GM23338 (cell line): ENCODE data around the gene DPPA4. TPM values are rescaled to one million over a fixed set of nuclear protein-coding genes. Genes with fewer than 3 reads are reported as not detected.

ENCODE experiments used
- ATAC-seq: fragments of 200-7000 bp; cut with Tn5 transposase; 3 replicates; pipeline ENCODE4 v1.9.1; 2020
- DNase-seq: peaks from one replicate; pipeline ENCODE4 v3.0.0-alpha.2; 2015; ENCODE audit warnings: low spot score
- H2AFZ ChIP-seq: fragments of 200-600 bp; sonication (generic); 2 replicates; pipeline ENCODE4 v1.8.0; 2016; ENCODE audit warnings: antibody characterized with exemption, mild to moderate bottlenecking, moderate library complexity
- H3F3A ChIP-seq: fragments of 200-600 bp; sonication (generic); replicated peaks from 2 replicates; pipeline ENCODE4 v1.8.0; 2017; ENCODE audit warnings: antibody characterized with exemption, mixed run types, low read depth
- H3K27ac ChIP-seq: fragments of 200-600 bp; sonication (generic); 2 replicates; pipeline ENCODE4 v1.6.1; 2016; ENCODE audit warnings: low read depth
- H3K27me3 ChIP-seq: fragments of 200-600 bp; sonication (generic); 2 replicates; pipeline ENCODE4 v1.8.0; 2016; ENCODE audit warnings: mild to moderate bottlenecking, mixed run types, moderate library complexity; ENCODE audit not compliant: insufficient read depth
- H3K36me3 ChIP-seq: fragments of 200-600 bp; sonication (generic); 2 replicates; pipeline ENCODE4 v1.8.0; 2016; ENCODE audit warnings: mild to moderate bottlenecking; ENCODE audit not compliant: insufficient read depth
- H3K4me1 ChIP-seq: fragments of 200-600 bp; sonication (generic); 2 replicates; pipeline ENCODE4 v1.8.0; 2016; ENCODE audit warnings: mild to moderate bottlenecking, moderate library complexity; ENCODE audit not compliant: insufficient read depth
- H3K4me2 ChIP-seq: fragments of 200-600 bp; sonication (generic); 2 replicates; pipeline ENCODE4 v1.7.1; 2017; ENCODE audit warnings: mixed run types
- H3K4me3 ChIP-seq: fragments of 200-600 bp; sonication (generic); 2 replicates; pipeline ENCODE4 v1.6.1; 2016; ENCODE audit warnings: mixed run types
- H3K79me2 ChIP-seq: fragments of 200-600 bp; sonication (generic); replicated peaks from 2 replicates; pipeline ENCODE4 v1.8.0; 2017; ENCODE audit warnings: mild to moderate bottlenecking; ENCODE audit not compliant: insufficient read depth
- H3K9me2 ChIP-seq: fragments of 200-600 bp; sonication (generic); 2 replicates; pipeline ENCODE4 v1.8.0; 2017; ENCODE audit not compliant: insufficient read depth
- H4K20me1 ChIP-seq: fragments of 200-600 bp; sonication (generic); replicated peaks from 2 replicates; pipeline ENCODE4 v1.8.0; 2017; ENCODE audit warnings: mild to moderate bottlenecking; ENCODE audit not compliant: insufficient read depth
- H3K27ac Mint-ChIP-seq: 2 replicates; pipeline ENCODE4 v1.8.0; 2020; ENCODE audit warnings: inconsistent platforms, mild to moderate bottlenecking, moderate library complexity, mixed read lengths
- H3K27me3 Mint-ChIP-seq: 3 replicates; pipeline ENCODE4 v1.8.0; 2022; ENCODE audit warnings: low read depth, mild to moderate bottlenecking, moderate library complexity, mixed read lengths, inconsistent platforms; ENCODE audit not compliant: insufficient read depth, poor library complexity
- H3K36me3 Mint-ChIP-seq: 3 replicates; pipeline ENCODE4 v1.8.0; 2021; ENCODE audit warnings: low read depth, mild to moderate bottlenecking, inconsistent platforms, moderate library complexity, mixed read lengths
- H3K4me1 Mint-ChIP-seq: 3 replicates; pipeline ENCODE4 v1.8.0; 2020; ENCODE audit warnings: mild to moderate bottlenecking, inconsistent platforms, mixed read lengths
- H3K4me3 Mint-ChIP-seq: 3 replicates; pipeline ENCODE4 v1.8.0; 2021; ENCODE audit warnings: moderate library complexity, mild to moderate bottlenecking, inconsistent platforms, mixed read lengths
- H3K9me3 Mint-ChIP-seq: 3 replicates; pipeline ENCODE4 v1.8.0; 2020; ENCODE audit warnings: moderate library complexity, mild to moderate bottlenecking, inconsistent platforms, mixed read lengths
- CREB1 ChIP-seq: fragments of 250-450 bp; sonication (Bioruptor Pico); IDR thresholded peaks from 2 replicates; pipeline ENCODE4 v1.5.0; 2020; ENCODE audit warnings: low read depth, mild to moderate bottlenecking, moderate library complexity
- EZH2 ChIP-seq: fragments of 200-600 bp; sonication (generic); IDR thresholded peaks from one replicate; pipeline ENCODE4 v1.8.0; 2017; ENCODE audit warnings: antibody characterized with exemption, mild to moderate bottlenecking, low read depth; ENCODE audit not compliant: unreplicated experiment
- EZH2phosphoT487 ChIP-seq: fragments of 200-600 bp; sonication (generic); IDR thresholded peaks from one replicate; pipeline ENCODE4 v1.8.1; 2018; ENCODE audit warnings: antibody characterized with exemption; ENCODE audit not compliant: unreplicated experiment
- JUNB ChIP-seq: IDR thresholded peaks from one replicate; pipeline ENCODE4 v1.6.1; 2016; ENCODE audit warnings: antibody characterized with exemption; ENCODE audit not compliant: unreplicated experiment
- NANOG ChIP-seq: IDR thresholded peaks from 2 replicates; pipeline ENCODE4 v1.6.1; 2016; ENCODE audit warnings: antibody characterized with exemption, borderline replicate concordance
- POLR2AphosphoS5 ChIP-seq: IDR thresholded peaks from 2 replicates; pipeline ENCODE4 v1.6.1; 2016; ENCODE audit warnings: antibody characterized with exemption, low read depth
- STAT1 ChIP-seq: IDR thresholded peaks from one replicate; pipeline ENCODE4 v1.6.1; 2016; ENCODE audit warnings: antibody characterized with exemption; ENCODE audit not compliant: unreplicated experiment
- ZNF114 ChIP-seq: fragments of 250-450 bp; sonication (Bioruptor Pico); IDR thresholded peaks from 2 replicates; pipeline ENCODE4 v1.5.0; 2020; ENCODE audit warnings: mild to moderate bottlenecking, moderate library complexity
- ZNF462 ChIP-seq: fragments of 250-450 bp; sonication (Bioruptor Pico); IDR thresholded peaks from 2 replicates; pipeline ENCODE4 v1.5.0; 2020; ENCODE audit warnings: mild to moderate bottlenecking, moderate library complexity
- polyA plus RNA-seq: library from polyadenylated mRNA; unstranded; fragments of >200 nt; fragmentation: Nextera tagmentation; extraction: Ambion mirVana; gene quantifications from 2 replicates; pipeline ENCODE4 v1.2.1, GENCODE V29; 2016
- total RNA-seq: library from RNA; depleted of rRNA; stranded (reverse); fragments of >200 nt; shearing (Covaris generic); gene quantifications from 2 replicates; pipeline ENCODE4 v1.2.3, GENCODE V29; 2014
- TF ChIP-seq, protein P1 (sequence below): IDR thresholded peaks from 2 replicates; pipeline ENCODE4 v1.6.1; 2016; ENCODE audit warnings: antibody characterized with exemption
- TF ChIP-seq, protein P2 (sequence below), 2 experiments: fragments of 200-600 bp in 1 of 2; sonication (generic) in 1 of 2; conservative IDR thresholded peaks; 2 replicates each; pipeline versions ENCODE4 v1.5.1 to v1.6.1; 2016 to 2017; ENCODE audit warnings: antibody characterized with exemption in 2 of 2, low read depth in 2 of 2, mild to moderate bottlenecking in 2 of 2, moderate library complexity in 1 of 2

DPPA4 gene
- total and polyA plus RNA-seq, 2 experiments from 2014 or later: 546 to 878 TPM

DNA sequence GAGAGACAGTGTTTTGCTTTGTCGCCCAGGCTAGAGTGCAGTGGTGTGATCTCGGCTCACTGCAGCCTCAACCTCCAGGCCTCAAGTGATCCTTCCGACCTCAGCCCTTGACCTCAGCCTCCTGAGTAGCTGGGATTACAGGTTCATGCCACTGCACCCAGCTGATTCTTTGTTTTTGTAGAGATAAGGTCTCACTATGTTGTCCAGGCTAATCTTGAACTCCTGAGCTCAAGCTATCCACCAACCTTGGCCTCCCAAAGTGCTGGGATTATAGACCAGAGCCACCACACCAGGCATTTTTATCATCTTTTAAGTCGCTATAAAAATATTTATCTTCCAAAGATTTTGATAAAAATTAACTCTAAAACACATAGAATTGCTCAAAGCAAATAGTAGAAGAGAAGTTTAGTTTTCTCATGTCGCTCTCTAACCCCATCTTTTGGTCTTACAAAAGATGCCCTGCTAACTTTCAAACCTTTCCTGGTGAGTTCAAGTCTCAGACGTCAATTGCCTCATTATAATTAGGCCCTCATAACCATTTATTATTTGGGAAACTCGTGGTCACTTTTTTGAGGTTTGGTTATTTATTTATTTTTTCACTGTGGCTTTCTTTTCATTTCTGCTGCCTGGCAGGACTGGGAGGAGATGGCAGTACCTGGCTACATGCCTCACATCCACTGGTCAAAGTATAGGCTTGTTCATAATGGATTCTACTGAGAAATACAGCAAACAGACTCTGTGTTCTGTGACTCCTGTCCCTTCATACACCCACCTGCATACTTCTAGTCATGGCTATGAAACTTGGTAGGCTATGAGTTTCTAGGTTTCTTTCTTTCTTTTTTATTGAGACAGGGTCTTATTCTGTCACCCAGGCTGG lies 48.3 kb upstream of the DPPA4 start:
- no peaks in the 10 kb centered on the region for H4K20me1 ChIP-seq
- no peak overlapping the region for H3K4me3 ChIP-seq
- H3K27me3 ChIP-seq: no peaks in the 10 kb centered on the region
- H2AFZ ChIP-seq: no peak overlapping the region
- H3K4me2 ChIP-seq: no peak overlapping the region
- peaks cover 14% of the 10 kb centered on the region for H3K4me1 ChIP-seq
- no peak overlapping the region for H3K27ac Mint-ChIP-seq
- no peak for ATAC-seq
- H3F3A ChIP-seq: no peaks in the 10 kb centered on the region
- no peaks in the 10 kb centered on the region for H3K79me2 ChIP-seq
- no peaks in the 10 kb centered on the region for H3K9me2 ChIP-seq
- TF ChIP-seq EZH2phosphoT487 (no peak), NANOG (no peak), CREB1 (CRISPR knock-in tag) (no peak), JUNB (no peak), STAT1 (no peak), EZH2 (no peak), POLR2AphosphoS5 (no peak), ZNF114 (CRISPR knock-in tag) (no peak)
- TF ChIP-seq, protein P1, sequence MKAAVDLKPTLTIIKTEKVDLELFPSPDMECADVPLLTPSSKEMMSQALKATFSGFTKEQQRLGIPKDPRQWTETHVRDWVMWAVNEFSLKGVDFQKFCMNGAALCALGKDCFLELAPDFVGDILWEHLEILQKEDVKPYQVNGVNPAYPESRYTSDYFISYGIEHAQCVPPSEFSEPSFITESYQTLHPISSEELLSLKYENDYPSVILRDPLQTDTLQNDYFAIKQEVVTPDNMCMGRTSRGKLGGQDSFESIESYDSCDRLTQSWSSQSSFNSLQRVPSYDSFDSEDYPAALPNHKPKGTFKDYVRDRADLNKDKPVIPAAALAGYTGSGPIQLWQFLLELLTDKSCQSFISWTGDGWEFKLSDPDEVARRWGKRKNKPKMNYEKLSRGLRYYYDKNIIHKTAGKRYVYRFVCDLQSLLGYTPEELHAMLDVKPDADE: no peak
- no peaks in the 10 kb centered on the region for H3K36me3 ChIP-seq
- H3K4me1 Mint-ChIP-seq: peaks cover 16% of the 10 kb centered on the region
- no peak overlapping the region for H3K27ac ChIP-seq
- H3K36me3 Mint-ChIP-seq: no peaks in the 10 kb centered on the region
- peaks cover 10% of the 10 kb centered on the region for H3K27me3 Mint-ChIP-seq
- DNase-seq: no peak
- H3K4me3 Mint-ChIP-seq: no peak overlapping the region
- H3K9me3 Mint-ChIP-seq: no peaks in the 10 kb centered on the region

- H3K4me3 Mint-ChIP-seq: no peak overlapping the region
- Histone ChIP-seq H3K27ac (no peak overlapping the region), H3K36me3 (no peaks in the 10 kb centered on the region), H3K27me3 (no peaks in the 10 kb centered on the region), H3K79me2 (no peaks in the 10 kb centered on the region), H3K4me2 (no peak overlapping the region), H3K9me2 (no peaks in the 10 kb centered on the region), H3K4me3 (no peak overlapping the region), H3F3A (no peaks in the 10 kb centered on the region), H2AFZ (no peak overlapping the region), H3K4me1 (peaks cover 14% of the 10 kb centered on the region), H4K20me1 (no peaks in the 10 kb centered on the region)
- DNase-seq (no peak), ATAC-seq (no peak)
- no peak overlapping the region for H3K27ac Mint-ChIP-seq
- peaks cover 16% of the 10 kb centered on the region for H3K4me1 Mint-ChIP-seq
- H3K36me3 Mint-ChIP-seq: no peaks in the 10 kb centered on the region
- no peaks in the 10 kb centered on the region for H3K9me3 Mint-ChIP-seq
- H3K27me3 Mint-ChIP-seq: peaks cover 8% of the 10 kb centered on the region
- TF ChIP-seq, protein P1: no peak
- no peak for TF ChIP-seq EZH2phosphoT487
- TF ChIP-seq JUNB: no peak
- no peak for TF ChIP-seq EZH2
- TF ChIP-seq ZNF462: no peak
- TF ChIP-seq, protein P2, sequence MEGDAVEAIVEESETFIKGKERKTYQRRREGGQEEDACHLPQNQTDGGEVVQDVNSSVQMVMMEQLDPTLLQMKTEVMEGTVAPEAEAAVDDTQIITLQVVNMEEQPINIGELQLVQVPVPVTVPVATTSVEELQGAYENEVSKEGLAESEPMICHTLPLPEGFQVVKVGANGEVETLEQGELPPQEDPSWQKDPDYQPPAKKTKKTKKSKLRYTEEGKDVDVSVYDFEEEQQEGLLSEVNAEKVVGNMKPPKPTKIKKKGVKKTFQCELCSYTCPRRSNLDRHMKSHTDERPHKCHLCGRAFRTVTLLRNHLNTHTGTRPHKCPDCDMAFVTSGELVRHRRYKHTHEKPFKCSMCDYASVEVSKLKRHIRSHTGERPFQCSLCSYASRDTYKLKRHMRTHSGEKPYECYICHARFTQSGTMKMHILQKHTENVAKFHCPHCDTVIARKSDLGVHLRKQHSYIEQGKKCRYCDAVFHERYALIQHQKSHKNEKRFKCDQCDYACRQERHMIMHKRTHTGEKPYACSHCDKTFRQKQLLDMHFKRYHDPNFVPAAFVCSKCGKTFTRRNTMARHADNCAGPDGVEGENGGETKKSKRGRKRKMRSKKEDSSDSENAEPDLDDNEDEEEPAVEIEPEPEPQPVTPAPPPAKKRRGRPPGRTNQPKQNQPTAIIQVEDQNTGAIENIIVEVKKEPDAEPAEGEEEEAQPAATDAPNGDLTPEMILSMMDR (conservative IDR thresholded peaks at IDR 0.05; ENCODE audit: low read depth in 2 of 2): no peak
Observed at GRCh38 chr3:109384164-109384563, 46.8 kb upstream of the DPPA4 start.
